T-helper 1 cell (primary cell): ENCODE data around the gene PPP2R5C.

ENCODE experiments used
- DNase-seq, 5 donors: peaks; one replicate each; pipeline ENCODE4 v3.0.0-alpha.2; 2012 to 2020

The PPP2R5C gene

DNA sequence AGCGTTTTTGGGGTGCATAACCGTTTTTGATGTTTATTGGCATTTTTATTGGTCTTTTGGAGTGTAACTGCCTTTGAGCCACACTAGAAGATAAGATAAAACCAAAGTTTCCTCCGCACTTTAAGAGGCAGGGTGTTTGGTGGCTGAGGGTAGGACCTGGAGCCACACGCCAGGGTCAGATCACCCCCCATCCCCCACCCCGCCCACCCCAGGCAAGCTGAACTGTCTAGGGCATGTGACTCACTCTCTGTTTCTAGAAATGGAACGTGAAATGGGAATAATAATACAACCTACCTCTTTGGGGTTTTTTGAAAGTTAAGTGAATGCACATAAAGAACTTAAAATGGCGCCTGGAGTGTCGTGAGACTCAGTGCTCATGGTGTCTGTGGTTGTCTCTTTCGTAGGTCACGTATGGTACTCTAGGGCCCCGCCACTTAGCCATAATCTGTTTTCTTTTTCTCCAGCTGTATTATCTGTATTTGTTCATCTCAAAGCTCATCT lies 56.0 kb downstream of the PPP2R5C start:
- peak in 3 of 5 donors; percentile 29 to 63 (median 32) for DNase-seq

DNA sequence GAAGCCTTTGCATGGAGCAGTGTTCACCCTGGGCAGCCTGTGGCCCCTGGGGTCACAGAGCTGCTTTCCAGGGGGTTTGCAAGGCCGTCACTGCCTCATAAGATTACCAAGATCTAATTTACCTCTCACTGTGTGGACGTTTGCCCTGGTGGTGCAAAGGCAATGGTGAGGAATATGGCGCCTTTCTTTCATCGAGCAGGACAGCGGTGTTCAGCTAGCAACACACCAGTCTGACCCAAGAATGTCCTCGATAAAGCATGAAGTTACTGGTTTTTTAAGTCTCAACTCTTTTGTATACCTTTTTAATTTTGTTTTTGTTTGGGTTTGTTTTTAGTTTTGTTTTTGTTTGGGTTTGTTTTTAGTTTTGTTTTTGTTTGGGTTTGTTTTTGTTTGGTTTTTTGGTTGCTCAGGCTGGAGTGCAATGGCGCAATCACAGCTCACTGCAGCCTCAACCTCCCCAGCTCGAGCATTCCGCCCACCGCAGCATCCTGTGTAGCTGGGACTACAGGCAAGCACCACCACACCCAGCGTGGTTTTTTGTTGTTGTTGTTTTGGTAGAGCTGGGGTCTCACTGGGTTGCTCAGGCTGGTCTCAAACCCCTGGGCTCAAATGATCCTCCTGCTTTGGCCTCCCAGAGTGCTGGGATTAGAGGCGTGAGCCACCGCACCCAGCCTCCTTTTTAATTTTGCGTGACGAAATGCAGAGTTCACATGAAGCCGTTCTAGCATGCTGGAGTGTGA lies 57.9 kb downstream of the PPP2R5C start:
- peak; percentile 64 to 90 (median 74) for DNase-seq

DNA sequence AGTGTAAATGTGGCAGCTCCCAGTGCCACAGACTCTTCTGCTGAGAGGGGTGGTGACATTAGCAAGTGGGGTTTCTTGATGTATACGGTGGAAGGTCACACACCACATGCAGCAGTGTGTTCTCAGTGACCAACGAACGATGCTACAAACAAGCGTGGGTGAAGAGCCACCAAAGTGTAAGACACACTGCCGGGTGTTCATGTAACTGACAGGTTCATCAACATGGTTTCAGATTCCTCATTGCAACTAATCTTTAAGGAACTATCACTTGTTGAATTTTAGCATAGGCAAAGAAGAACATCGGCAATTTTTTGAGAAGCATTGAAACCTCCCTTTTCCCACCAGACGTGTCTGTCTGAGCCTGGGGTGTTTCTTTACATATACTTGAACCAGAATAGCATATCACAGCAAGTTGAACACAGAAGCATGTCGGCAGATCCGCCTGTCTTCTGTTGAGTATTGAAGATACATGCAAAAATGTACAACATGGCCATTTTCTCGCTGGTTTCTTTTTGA lies 58.8 kb downstream of the PPP2R5C start:
- DNase-seq = peak in 1 of 5 donors; percentile 70

DNA sequence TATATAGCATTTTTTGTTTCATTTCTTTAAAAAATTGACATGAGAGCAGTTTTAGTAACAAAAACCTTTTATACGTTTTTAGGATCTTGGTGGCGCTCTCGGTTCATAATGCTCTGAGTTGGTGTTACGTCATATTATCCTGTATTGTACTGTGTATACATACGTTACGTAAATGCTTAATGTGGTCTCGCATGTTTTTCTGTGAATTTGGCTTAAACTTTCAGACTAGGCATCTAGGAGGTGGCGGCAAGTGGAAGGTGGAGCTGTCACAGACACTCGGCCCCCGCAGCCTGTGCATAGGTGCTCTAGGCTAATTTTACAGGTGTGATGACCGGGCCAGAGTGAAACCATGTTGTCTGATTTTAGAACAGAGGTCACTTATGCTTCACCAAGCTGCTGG lies 60.0 kb downstream of the PPP2R5C start:
- peak; percentile 39 to 87 (median 61) for DNase-seq

DNA sequence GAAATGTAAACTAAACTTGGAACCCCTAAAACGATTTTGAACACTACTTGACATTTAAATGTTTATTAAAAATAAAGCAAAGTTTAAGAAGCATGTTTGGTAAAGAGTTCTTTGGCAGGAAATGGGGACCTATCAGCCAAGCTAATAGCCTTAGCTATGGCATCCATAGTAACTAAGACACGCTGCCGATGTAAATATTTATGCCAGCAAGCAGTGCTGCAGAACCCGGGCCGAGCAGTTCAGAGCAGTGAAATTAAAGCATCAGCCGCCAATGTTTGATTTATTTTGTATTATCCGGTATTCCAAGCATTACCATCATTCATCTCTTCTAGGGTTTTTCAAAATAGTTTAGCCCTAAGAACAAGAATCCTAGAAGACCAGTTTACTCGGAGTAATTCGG lies 61.6 kb downstream of the PPP2R5C start:
- peak in 2 of 5 donors; percentile 28 to 60 for DNase-seq

DNA sequence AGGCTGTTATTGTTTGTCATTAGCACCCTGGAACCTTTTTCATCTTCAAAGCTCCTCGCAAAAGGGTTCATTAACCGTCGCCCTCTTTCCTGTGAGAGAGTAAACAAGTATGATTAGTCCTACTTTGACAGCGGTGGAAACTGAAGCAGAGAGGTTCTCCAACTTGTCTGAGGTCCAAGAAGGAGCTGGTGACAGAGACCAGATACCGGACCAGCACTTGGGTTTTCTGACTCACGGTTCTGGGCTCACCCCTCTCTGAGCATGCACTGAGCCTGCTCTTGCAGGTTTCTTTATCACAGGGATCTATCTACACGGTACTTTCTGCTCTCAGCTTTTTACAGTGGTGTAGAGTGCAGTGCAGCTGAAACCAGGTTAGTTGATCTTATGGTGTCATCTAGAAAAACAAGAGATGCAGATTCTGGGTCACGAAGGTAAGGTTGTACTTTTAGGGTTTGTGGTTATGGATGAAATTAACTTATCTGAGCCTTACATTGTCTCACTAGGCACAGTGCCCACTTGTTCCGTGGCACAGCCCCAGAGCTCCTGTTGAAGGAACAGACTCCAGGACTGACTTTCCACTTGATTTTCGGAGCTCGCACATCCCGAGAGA lies 62.1 kb downstream of the PPP2R5C start:
- peak; percentile 35 to 85 (median 59) for DNase-seq

DNA sequence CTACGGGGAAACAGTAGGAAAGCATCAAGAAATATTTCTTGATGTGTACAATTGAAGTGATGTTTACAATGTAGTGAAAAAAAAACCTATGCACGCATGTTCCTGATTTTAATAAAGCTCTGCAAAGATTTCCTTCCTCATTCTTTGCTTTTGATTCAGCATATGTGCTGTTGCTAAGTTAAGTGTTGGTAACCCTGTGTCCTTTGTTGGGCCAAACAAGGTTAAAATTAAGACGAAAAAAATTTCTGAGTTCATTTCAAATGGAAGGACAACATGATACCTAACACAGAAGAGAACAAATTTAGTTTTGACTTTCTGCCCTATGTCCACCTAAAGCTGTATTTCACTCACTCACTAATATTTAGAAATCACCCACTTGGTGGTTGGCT lies 62.8 kb downstream of the PPP2R5C start:
- DNase-seq = no peak

DNA sequence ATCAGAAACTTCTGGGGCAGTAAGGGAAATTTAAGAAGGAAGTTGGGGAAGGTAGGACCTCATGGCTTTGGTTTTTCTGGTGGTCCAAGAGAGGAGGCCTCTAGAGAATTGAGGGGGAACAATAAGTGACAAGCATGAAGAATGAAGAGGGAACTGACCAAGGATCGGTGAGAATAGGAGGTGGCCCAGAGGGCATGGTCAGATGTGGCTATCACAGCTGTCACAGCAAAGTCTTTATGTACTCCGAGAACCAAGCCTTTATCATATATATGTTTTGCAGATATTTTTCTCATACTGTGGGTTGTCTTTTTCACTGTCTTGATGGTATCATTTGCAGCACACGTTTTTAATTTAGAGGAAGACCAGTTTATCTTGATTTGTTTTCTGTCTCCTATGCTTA lies 64.3 kb downstream of the PPP2R5C start:
- no peak for DNase-seq

DNA sequence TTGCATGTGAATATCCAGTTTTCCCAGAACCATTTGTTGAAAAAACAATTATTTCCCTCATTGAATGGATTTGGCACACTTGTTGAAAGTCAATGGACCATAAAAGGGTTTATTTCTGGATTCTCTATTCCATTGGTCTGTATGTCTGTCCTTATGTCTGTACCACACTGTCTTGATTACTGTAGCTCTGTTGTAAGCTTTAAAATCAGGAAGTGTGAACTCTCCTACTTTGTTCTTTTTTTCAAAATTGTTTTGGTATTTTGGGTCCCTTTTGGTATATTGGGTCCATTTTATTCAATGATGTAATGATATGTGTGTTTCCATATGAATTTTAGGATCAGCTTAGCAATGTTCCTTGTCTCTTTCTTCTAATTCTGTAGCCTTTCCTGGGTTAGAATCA lies 64.8 kb downstream of the PPP2R5C start:
- DNase-seq = no peak

DNA sequence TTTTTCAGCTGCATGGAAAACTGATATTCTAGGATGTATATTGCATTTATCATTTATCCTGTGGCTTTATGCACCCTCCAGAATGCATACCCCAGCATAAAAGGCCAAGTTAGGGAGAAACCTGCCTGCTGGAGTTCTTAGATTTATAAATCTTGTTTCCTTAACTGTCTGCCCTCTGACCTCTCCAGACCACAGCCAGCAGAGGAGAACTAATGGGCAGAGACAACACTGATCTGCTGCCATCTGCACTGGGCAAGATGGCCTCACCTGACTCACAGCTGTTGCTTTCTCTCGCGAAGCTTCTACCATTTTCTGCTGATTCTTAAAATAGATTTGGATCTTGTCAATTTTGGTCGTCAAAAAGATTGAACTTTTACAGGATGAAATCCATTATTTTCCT lies 65.8 kb downstream of the PPP2R5C start:
- DNase-seq = no peak

DNA sequence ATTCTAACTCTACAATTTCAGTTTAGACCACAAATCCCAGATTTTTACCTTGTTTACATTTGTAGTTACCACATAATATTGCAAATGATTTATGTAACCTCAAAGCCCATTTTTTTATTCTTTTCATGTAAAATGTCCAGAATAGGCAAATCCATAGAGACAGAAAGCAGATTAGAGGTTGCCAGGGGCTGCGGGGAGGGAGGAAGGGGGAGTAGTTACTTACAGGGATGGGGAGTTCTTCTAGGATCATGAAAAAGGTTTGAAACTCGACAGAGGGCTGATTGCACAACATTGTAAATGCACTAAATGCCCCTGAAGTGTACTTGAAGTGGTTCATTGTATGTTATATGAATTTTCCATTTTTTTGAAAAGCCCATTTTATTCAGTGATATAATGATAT lies 66.5 kb downstream of the PPP2R5C start:
- no peak for DNase-seq

DNA sequence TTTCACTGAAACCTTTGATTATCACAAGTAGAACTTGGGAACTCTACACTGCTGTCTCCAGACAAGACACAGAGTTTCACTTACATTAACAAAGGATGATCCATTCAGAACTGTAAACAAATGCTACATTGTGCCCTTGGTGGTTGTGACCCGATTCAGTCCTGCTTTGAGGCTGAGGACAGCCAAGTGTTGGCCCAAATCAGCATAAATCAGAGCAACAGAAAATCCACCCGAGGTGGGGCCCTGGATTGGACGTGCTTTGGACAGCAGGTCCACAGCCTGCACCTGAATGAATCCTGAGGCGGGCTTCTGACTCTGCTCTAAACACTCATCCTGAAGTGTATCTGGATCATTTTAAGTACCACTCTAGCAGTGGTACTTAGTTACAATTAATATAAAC lies 68.8 kb downstream of the PPP2R5C start:
- DNase-seq = no peak

DNA sequence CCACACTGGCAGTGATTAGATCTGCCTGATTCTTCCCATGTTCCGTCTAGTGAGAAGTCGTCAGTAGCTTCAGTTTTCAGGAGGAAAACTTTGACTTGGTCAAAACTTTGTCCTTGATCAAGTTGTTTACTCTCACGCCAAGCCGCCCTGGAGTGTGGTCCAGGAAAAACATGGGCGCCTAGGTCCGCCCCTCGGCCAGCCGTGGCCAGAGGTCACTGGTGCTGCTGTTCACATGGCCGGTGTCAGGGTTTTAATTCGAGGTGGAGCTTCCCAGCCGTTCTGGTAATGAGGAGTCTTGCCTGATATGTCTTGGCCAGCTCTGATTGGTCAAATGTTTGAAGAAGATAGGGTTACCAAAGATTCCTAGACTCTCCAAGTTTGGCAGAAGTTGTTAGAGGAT lies 71.5 kb downstream of the PPP2R5C start:
- DNase-seq = no peak

DNA sequence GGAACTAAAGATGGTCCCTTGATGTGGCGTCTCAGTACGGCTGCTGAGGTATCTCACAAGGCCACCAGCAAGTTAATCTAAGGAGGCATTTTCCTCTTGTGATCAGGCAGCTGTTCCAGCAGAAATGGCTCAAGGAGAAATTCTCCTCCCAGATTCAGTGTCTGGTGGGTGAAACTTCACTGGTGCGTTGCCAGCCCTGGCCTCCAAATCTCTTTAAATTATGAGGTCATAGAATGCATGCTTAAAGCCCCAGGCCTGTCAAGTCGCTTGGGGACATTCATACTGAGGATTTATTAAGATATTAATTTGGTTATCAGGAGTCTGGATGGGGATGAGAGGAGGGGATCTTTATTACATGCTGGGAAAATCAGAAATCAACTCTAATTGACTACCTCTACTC lies 72.9 kb downstream of the PPP2R5C start:
- DNase-seq = no peak

DNA sequence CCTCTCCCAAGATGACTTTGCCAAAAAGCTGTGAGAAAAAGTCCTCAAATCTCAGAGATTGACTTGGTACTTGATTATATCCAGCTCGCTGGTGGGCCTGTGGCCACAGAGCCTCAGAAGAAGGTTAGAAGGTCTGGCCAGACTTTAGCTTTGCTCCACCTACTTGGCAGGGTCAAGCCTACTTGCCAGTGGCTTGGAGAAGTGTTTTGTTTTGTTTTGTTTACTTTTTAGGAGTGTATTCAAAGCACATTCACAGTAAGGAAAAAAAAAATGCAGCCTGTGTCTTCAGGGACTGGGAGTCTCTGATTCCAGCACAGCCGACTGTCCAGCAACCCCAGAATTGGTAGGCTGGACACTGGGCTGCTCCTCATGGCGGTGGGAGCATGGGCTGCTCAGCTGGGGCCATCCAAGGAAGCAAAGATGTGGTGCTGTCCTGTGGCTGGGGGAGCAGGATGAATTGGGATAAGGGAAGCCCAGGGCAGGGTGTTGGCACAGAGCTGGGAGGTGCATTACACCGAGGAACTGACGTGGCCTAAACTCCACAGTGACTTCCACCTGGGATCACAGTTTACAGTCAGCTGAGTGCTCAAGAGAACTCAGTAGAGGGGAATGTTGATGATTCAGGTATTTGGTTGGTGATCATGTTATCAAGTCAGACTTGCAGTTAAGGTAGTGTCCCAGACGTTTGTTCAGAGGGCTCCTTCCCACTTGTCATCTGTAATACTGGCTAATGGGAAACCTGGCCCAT lies 73.5 kb downstream of the PPP2R5C start:
- DNase-seq = no peak

DNA sequence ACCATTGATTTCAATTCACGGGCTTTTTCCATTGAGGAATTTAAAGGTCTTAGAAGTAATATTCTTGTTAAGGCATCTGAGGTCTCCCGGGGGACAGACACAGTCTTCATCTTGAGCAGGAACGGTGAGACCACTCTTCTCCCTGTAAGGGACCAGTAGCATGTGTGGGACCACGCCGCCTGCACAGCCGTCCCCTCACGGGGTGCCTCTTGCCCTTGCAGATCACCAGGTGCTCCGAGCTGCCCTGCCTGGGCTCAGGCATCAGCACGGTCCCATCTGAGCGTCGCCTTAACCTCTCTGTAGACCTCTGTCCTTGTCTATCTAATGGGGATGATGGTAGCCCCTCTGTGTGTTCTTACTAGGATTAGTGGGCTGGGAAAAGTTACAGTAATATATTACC lies 74.1 kb downstream of the PPP2R5C start:
- DNase-seq = no peak

DNA sequence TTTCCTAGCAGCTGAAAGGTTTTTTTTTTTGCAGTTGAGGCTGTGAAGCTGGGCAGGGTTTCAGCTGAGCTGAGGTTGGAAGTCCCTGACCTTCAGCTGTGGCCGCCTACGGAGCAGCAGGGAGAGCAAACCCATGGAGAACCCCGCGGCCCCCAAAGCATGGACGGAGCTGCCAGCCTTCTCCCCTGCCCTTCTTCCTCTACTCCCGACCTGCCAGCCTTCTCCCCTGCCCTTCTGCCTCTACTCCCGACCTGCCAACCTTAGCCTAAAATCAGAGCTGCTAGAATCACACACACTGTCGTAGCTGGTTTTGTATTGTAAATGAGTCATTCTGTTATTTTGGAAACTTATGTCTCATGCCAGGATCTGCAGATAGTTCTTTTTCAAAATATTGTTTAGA lies 74.6 kb downstream of the PPP2R5C start:
- no peak for DNase-seq

DNA sequence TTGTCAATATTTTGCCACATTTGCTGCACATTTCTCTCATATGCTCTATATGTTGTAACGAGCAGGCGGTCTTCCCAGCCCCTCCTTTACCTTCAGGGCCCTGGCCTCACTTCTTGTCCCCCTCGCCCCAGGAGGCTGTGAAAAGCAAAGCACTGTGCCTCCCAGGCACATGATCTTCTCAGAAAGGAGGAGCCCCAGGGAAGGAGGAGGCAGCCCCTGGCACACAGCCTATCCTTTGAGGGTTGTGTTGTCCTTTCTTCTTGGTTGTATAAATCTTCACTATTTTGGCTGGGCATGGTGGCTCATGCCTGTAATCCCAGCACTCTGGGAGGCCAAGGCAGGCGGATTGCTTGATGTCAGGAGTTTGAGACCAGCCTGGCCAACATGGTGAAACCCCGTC lies 77.0 kb downstream of the PPP2R5C start:
- DNase-seq = no peak

DNA sequence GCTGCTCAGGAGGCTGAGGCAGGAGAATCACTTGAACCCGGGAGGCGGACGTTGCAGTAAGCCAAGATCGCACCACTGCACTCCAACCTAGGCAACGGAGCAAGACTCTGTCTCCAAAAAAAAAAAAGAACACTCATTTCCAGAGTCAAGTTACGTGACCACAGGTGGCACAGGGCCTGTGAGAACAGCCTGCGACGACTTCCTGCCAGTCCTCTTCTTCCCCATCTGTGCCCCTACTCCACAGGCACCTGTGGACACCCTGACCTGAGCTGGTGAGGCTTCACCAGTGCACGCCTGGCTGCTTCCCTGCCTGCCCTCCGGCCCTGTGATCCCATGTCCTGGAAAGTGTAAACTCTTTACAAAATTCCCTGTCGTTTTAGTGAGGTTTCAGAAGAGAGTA lies 77.7 kb downstream of the PPP2R5C start:
- peak in 3 of 5 donors; percentile 31 to 81 (median 32) for DNase-seq

DNA sequence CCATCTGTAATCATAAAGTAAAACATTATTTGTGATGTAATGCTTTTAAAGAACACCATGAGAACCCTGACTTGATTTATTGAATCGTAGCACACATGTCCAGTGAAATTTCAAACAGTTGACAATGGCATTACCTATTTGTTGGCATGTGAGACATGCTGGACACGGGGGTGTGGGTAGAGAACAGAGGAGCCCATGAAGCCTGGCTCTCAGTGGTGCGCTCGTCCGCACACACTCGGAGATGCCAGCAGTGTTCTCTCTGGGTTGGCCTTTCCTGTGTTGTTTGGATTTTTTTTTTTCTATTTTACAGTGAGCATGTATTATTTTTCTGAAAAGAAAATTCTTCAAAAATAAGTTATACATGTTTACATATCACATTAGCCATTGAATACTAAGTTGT lies 78.2 kb downstream of the PPP2R5C start:
- DNase-seq = no peak

DNA sequence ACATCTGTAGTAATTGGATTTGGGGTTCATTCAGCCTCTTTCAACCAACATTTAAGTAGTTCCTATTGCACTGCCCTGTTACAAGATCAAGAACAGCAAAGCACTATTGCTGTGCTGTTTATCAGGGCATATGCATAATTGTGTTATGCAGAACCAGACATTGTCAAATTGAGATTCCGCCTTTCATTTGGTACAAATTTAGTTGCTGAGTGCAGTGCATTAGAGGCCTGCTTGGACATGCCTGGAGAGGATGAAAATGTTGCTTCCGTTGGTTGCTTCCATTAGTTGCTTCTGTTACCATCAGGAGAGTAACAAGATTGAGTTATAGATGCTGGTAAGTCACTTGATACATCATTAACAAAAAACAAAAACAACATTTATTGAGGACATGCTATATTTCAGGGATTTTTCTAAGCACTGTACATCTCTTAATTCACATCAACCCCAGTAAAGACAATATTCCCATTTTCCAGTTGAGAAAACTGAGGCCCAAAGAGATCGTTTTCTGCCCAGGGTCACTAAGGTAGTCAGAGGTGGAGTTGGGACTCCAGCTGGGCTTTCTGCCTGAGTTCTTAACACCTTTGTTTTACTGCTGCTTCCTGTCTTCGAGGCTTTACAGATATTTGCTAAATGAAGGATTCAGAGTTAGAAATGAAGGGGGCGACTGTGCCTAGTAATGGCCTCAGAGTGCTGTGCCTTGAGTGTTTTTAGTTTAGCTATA lies 79.3 kb downstream of the PPP2R5C start:
- no peak for DNase-seq

DNA sequence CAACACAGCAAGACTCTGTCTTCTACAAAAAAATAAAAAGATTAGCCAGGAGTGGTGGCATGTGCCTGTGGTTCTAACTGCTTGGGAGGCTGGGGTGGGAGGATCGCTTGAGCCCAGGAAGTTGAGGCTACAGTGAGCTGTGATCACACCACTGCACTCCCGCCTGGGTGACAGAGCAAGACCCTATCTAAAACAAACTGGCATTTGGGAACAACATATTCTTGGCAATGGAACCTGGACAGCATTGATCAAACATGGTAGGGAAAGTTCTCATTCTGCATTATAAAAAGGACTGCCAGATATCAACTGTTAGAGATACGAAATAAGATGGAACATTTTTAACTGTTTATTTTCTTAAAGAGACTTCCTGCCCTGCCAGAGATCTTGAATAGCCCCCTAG lies 81.5 kb downstream of the PPP2R5C start:
- no peak for DNase-seq

DNA sequence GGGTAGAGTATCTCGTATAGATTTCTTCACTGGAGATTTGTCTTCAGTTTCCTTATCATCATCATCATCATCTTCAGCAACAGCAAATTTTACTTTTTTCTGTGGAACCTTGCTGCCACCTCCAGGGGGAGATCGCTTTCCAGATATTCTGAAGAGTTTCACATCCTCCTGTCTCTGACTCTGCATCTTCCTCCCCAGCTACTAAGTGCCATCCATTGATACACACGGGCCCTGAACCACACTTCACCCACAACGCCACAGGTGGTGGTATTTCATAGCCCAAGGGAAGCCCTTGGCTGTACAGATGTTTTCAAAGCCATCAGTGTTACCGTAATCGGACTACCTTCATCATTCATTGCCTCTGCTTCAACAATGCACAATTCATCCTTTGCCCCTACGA lies 82.2 kb downstream of the PPP2R5C start:
- DNase-seq = peak in 4 of 5 donors; percentile 42 to 76 (median 52)
